Measurements from ENCODE around the gene LDLRAD4.

- TF ChIP-seq, protein P1, sequence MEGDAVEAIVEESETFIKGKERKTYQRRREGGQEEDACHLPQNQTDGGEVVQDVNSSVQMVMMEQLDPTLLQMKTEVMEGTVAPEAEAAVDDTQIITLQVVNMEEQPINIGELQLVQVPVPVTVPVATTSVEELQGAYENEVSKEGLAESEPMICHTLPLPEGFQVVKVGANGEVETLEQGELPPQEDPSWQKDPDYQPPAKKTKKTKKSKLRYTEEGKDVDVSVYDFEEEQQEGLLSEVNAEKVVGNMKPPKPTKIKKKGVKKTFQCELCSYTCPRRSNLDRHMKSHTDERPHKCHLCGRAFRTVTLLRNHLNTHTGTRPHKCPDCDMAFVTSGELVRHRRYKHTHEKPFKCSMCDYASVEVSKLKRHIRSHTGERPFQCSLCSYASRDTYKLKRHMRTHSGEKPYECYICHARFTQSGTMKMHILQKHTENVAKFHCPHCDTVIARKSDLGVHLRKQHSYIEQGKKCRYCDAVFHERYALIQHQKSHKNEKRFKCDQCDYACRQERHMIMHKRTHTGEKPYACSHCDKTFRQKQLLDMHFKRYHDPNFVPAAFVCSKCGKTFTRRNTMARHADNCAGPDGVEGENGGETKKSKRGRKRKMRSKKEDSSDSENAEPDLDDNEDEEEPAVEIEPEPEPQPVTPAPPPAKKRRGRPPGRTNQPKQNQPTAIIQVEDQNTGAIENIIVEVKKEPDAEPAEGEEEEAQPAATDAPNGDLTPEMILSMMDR (IDR thresholded peaks at IDR 0.05), result no peak
- no peak for TF ChIP-seq POLR2A (IDR thresholded peaks at IDR 0.05)
Measured at GRCh38 chr18:13175754-13176210, 42.8 kb upstream of the LDLRAD4 start.
